GM19395 (cell line): ENCODE results near the gene MESD.
A peak's percentile ranks its signal among the peaks of the same experiment; 100 is the strongest.

Source experiments
- ATAC-seq: cut with Tn5 transposase; IDR thresholded peaks from one replicate; pipeline ENCODE4 v1.9.1; 2021; ENCODE audit warnings: mild to moderate bottlenecking, moderate library complexity; ENCODE audit not compliant: unreplicated experiment

MESD gene

DNA sequence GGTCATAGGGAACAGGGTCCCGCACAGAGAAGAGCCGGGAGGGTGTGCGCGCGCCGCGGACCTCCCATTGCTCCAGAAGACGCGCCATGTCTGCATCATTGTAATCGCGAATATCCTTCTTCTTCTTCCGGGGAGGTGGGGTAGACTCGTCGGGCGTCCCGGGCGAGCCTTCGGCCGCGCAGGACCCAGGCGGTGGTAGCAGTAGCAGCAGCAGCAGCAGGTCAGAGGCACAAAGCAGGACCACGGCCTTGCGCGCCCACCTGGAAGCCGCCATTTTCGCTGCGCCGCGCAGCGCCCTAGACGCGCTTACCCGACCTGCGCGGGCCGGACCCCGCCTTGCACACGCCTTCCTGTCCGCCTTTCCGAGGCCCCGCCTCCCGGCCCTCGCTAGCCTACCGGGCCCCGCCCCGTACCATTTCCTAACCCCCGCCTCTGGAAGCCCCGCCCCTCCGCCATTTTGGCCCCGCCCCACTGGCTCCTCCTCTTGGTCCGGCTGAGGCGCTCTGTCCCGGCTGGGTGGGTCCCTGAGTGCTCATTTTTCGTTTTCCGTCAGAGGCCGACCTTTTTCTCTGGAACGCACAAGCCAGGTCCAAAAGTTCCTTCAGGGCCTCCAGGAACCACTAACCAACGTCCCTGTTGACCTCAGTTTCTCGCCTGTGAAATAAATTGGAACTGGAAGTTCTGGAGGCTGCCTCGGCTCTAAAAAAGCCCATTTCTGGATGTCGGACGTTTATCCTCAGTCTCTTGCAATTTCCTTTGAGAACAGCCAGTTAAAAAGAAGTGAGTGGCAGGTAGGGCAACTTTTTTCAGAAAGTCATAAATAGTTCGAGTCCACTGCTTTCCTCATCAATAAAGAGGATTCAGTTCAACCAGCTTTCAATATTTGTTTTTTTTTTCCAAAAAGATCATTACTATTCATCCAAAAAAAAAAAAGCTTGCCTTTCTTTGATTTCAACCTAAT, at the start of gene MESD:
TSS of gene MESD (minus strand) at position 302 of the 961 bp plus-strand sequence. CDS start at position 274, 28 bp downstream.
- peak; percentile 94 for ATAC-seq

- ATAC-seq = no peak
Observed at GRCh38 chr15:81038975-81039607, 49.5 kb upstream of the MESD start.

GRCh38 chr15:81037952-81038743, 48.5 kb upstream of the MESD start:
- ATAC-seq = no peak

- no peak for ATAC-seq
Observed at GRCh38 chr15:81033508-81033907, 43.9 kb upstream of the MESD start.

DNA sequence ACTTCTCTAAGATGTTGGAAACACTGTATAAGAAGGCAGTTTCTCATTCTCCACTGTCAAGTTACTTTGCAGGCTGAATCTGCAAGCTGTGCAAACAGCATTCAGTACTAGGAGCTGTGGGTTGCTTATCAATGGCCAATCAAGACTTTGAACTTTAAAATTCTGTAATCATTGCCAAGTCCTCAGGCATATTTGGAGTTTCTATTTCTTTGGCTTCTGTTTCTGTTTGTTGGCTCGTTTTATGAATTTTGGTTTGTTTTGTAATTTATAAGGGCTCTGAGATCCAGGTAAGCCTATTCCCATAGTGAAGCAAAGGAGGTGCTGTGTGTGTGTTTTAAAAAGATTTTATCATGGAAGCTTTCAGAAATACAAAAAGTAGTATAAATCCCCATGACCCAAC, 43.2 kb upstream of the MESD start:
- ATAC-seq = no peak

- ATAC-seq = no peak
Observed at GRCh38 chr15:81032355-81032754, 42.7 kb upstream of the MESD start.

- no peak for ATAC-seq
Observed at GRCh38 chr15:81031203-81031602, 41.6 kb upstream of the MESD start.

GRCh38 chr15:81030301-81030750, 40.7 kb upstream of the MESD start:
- no peak for ATAC-seq

- ATAC-seq = no peak
Observed at GRCh38 chr15:81029414-81030300, 40.0 kb upstream of the MESD start.

DNA sequence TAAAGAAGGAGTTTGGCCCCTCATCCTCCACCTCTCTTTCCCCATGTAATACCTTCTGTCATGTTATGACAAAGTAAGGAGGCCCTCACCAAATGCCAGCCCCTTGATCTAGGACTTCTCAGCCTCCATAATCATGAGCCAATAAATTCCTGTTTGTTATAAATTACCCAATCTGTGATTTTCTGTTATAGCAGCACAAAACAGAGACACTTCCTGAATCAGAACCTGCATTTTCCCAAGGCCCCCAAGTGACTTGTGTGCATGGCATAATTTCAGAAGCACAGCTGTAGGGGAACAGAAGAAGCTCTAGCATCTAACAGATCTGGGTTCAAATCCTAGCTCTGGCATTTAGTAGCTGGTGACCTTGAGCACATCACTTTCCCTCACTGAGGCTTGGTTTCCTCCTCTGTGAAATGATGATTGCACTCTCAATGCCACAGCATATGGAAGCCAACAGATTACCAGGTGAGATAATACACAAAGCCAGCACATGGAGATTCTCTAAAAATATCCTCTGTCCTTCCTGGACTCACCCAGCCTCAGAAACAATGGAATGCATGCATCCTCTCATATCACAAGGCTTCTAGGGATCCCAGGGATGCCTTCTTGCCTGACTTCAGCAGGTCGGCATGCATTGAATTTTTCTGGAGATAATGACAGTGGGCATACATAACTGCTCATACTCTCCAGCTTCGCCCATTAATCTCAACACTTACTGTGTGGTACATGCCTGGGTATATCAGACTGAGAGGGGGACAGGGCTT, 37.4 kb upstream of the MESD start:
- ATAC-seq = no peak

DNA sequence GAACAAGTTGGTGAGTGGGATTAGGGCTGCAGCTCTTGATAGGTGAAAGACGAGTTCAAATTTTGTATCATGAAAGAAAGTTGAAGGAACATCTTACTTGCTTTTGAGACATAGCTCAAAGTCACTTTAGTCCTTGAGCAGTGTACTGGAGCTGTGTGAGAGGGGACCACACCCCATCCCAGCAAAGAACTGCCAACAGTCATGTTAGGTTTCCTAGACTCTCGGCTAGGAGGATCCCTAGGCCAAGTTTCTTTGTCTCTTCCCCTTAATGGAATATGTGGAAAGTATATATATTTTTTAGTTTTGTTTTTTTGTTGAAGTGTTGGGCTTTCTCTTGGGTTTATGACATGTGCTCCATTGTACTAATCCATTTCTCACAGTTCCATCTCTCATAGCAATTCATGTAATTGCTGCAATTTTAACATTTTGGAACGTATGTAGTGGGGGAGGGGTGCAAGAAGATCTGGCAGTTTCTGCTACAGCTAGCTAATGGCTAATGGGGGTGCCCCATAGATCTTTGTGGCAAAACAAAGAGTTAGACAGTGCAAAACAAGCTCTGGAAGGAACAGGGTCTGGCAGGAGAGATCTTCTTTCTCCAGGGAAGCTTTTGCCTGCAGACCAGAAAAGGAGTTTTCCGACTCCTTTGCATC, 36.2 kb upstream of the MESD start:
- no peak for ATAC-seq

DNA sequence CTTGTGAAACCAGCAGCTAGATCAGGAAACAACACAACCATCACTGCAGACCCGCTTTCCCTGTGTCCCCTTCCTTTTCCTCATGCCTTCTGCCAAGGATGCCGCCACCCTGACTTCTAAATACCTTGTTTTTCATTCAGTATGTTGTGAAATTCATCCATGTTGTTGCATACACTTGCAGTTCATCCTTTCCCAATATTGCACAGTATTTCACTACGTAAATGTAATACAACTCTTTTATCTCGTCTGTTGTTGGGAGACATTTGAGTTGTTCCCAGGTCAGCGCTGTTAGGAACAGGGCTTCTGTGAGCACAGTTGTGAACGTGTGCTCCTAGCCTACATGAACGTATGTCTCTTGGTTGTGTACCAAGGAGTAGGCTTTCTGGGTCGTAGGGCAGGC, 35.3 kb upstream of the MESD start:
- ATAC-seq = no peak

- ATAC-seq = no peak
Observed at GRCh38 chr15:81024265-81024872, 34.8 kb upstream of the MESD start.

DNA sequence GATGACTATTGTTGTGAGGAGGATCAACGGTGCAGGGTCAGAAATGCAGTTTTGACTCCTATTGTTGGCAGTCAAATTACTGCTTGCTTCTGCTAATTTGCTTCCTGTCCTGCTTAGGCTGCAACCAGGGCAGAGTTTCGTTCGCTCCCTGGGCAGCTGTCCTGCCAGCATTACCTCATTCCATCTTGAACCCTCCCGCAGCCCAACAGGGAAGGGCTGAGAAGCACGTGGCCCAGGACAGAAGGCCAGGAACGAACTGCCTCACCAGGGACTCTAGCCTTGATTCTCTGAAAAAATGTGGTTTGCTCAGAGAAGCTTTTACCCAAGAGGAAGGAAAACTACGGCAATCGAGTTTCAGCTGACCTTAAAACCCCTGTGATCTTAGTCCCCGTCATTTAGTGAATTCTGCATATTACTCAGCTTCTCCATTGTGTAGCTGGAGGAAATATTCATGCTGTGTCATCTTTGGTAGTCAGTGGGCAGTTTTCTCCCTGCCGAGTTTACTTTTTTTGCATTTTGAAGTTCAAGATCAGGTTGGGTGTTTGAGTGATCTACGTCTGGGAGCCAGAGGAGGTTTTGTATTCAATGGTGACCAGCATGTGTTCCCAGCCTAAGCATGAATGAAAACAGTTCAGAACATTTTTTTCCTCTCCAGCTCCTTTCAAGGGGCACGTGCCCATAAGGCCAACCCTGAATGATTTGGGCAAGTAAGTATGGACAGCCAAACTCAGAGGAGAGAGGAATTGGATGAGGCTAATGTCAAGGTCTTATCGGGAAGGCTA, 34.1 kb upstream of the MESD start:
- ATAC-seq = peak; percentile 95

GRCh38 chr15:81021321-81021720, 31.7 kb upstream of the MESD start:
- no peak for ATAC-seq

DNA sequence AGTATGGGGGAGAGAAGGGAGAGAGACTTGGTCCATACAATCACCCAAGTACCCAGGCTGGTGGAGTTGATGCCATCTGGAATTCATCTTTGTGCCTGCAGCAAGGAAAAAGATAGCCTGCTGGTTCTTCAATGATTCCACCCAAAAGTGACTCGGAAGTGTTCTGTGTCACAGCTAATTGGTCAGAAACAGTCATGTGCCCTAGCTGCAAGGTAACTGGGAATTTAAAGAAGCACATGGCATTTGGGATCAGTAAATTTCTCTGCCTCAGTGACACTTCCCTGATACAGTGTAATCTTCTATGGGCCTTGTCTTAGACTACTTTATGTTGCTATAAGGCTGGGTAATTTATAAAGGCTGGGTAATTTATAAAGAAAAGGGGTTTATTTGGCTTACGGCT, 28.6 kb upstream of the MESD start:
- ATAC-seq = no peak

DNA sequence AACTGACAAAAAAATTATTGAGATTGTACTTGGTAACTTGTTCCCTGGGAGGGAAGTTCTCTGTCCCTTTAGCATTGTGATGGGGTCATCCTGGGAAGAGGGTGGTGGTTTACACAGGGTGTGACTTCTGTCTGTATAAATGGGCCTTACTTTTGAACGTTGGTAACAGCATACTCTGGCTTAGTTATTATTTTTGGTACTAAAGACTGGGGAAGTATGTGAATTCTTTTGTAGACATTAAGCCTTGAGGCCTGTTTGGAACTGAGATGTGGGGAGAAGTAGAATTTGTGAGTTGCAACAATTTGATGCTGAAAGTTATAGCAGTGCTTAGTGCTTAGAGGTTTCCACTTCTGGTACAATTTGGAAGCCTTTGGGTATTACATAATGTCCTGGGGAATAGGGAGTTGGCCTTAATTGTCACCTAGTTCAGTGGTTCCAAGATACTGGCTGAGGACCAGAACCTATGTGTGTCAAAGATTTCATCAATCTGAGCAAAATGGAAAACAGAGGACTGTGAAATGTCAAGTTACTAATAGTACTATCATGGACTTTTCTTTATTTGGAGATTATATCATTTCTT, 27.0 kb upstream of the MESD start:
- ATAC-seq = no peak
